ENCODE data around the gene ATP11C. TPM values are rescaled to one million over a fixed set of nuclear protein-coding genes. Genes with fewer than 3 reads are reported as not detected.

ATP11C gene
- total RNA-seq, 1 donor from 2014 or later = 26.2 TPM

GRCh38 chrX:139766545-139766983 lies 166.3 kb downstream of the ATP11C start:
- DNase-seq (ENCODE audit: low spot score) (no peak), ATAC-seq (no peak)
- intact Hi-C loops (cut with DNase I) = no loop called here

- ATAC-seq = peak; percentile 78
- intact Hi-C loops (cut with DNase I) = no loop called here
- DNase-seq (ENCODE audit: low spot score) = no peak
Measured at GRCh38 chrX:139762400-139763183, 170.3 kb downstream of the ATP11C start.

GRCh38 chrX:139759637-139760036 lies 173.2 kb downstream of the ATP11C start:
- DNase-seq (ENCODE audit: low spot score) (no peak), ATAC-seq (no peak)
- intact Hi-C loops (cut with DNase I) = no loop called here

- intact Hi-C loops (cut with DNase I) = no loop called here
- DNase-seq (ENCODE audit: low spot score) = no peak
- ATAC-seq = no peak
Measured at GRCh38 chrX:139758809-139759208, 174.0 kb downstream of the ATP11C start.

GRCh38 chrX:139758250-139758649 lies 174.6 kb downstream of the ATP11C start:
- ATAC-seq = no peak
- no peak for DNase-seq (ENCODE audit: low spot score)
- intact Hi-C loops (cut with DNase I) = no loop called here

- no peak for ATAC-seq
- intact Hi-C loops (cut with DNase I) = no loop called here
- DNase-seq (ENCODE audit: low spot score) = no peak
Measured at GRCh38 chrX:139751053-139751452, 181.8 kb downstream of the ATP11C start.

DNA sequence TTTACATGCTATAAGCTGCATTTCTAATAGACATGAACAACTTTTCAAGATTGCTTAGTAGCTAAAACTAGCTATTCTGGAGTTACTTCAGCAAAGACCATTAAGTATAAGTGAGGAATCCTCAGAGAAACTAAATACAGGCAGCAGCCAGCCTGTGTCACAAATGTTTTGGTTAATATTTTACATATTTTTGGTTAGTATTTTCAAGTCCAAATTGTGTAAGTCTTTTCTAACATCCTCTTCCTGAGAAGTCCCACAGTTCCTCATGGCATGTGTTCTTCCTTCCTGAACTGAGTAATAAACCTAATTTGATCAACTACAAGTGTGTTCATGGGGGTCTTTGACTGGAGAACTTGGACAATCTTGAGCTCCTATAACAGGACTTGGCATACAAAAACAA lies 182.5 kb downstream of the ATP11C start:
- intact Hi-C loops (cut with DNase I) = no loop called here
- DNase-seq (ENCODE audit: low spot score) (no peak), ATAC-seq (no peak)

GRCh38 chrX:139739138-139739537 lies 193.7 kb downstream of the ATP11C start:
- DNase-seq (ENCODE audit: low spot score) = no peak
- intact Hi-C loops (cut with DNase I) = no loop called here
- no peak for ATAC-seq

GRCh38 chrX:139738581-139738980 lies 194.3 kb downstream of the ATP11C start:
- DNase-seq (ENCODE audit: low spot score) (no peak), ATAC-seq (no peak)
- intact Hi-C loops (cut with DNase I) = no loop called here

GRCh38 chrX:139736151-139736550 lies 196.7 kb downstream of the ATP11C start:
- DNase-seq (ENCODE audit: low spot score) (no peak), ATAC-seq (no peak)
- intact Hi-C loops (cut with DNase I) = no loop called here

DNA sequence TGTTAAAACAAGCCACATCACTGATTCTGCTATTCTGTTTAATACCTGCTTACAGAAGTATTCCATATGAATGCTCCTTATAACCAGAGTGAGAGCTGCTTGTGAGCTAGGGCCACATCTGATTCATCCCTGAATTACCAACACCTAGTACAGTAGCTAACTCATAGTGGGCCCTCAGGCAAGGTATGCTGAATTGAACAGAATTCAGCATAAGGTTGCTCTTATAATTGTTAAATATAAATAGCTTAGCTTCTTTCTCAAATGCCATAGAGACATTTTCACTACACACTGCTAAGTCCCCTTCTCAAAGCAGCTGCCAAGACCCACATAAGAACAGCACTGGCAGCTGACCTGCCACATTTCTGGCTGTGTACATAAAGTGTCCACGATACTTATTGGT lies 197.9 kb downstream of the ATP11C start:
- ATAC-seq (no peak), DNase-seq (ENCODE audit: low spot score) (no peak)
- intact Hi-C loops (cut with DNase I) = no loop called here

DNA sequence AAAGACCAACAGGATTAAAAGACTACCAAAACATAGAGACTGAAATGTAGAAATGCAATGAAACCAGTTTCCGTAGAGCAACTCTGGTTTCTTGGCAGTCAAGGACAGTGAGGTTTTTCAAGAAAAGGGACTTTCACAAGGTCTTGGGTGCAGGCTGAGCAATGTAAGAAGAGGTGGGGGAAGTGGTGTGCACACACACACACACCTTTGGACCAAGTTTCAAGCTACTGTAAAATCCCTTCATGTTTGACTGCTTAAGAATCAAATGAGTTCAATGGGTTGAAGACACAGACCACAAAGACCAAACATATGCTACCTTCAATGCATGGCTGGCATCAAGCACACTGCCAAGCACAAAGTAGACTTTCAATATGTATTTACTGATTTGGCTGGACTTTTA lies 207.1 kb downstream of the ATP11C start:
- DNase-seq (ENCODE audit: low spot score) = no peak
- intact Hi-C loops (cut with DNase I) = no loop called here
- ATAC-seq = no peak

DNA sequence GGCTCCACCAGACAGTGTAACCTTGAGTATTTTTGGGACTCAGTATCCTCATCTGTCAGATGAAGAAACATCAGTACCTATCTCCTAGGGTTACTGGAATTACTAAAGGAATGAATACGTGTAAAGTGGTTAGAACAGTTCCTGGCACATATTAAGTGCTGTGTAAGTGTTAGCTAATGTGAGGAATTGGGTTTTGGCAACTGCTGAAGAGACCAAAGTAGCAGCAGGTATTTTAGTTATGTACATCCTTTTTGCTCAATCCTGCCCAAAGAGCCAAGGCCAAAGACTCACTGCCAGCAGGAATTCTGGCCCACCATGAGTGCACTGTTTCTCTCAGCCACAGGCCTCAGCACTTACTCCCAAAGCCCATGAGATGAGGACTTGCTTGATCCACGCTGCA lies 208.2 kb downstream of the ATP11C start:
- DNase-seq (ENCODE audit: low spot score) = no peak
- intact Hi-C loops (cut with DNase I) = no loop called here
- no peak for ATAC-seq

DNA sequence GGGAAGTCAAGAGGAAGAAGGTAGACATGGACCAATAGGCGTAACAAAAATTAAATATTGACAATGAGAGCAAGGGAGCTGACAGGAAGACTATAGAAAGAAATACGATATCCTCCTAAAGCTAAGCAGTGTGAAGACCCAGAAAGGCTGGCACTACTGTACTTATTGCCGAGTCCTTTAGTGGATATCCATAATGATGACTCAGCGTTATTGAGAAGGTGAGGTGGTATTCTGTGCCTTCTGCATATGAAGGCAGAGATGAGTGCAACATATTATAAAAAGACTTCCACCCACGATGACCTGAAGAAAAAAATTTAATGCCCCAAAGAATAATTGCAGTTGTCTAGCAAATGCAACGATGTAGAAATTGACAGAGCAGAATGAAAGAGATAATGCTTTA lies 211.9 kb downstream of the ATP11C start:
- ATAC-seq (no peak), DNase-seq (ENCODE audit: low spot score) (no peak)
- intact Hi-C loops (cut with DNase I) = no loop called here

GRCh38 chrX:139720136-139720535 lies 212.7 kb downstream of the ATP11C start:
- intact Hi-C loops (cut with DNase I) = no loop called here
- ATAC-seq (no peak), DNase-seq (ENCODE audit: low spot score) (no peak)

DNA sequence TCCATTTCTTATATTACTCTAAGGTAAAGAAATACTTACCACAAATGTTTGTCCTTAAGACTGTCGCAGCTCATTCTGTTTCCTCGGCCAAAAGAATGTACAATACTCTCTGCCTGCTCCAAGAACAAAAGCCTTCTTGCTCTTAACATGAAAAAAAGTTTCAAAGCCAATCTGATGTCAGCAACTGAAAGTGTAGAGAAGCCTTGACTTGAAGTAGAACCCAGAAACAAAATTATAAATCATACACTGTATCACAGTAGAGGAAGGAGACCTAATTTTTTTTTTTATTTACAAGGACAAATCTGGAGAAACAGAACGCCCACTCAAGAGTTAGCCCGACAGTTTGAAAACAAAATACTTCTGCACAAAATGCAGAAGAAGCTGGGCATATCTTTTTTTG lies 224.8 kb downstream of the ATP11C start, which contains the start of gene MCF2:
TSS of gene MCF2 (minus strand) at position 101 of the 400 bp plus-strand sequence. CDS start 56,423 bp downstream, outside the sequence.
- intact Hi-C loops (cut with DNase I) = no loop called here
- DNase-seq (ENCODE audit: low spot score) (no peak), ATAC-seq (no peak)

DNA sequence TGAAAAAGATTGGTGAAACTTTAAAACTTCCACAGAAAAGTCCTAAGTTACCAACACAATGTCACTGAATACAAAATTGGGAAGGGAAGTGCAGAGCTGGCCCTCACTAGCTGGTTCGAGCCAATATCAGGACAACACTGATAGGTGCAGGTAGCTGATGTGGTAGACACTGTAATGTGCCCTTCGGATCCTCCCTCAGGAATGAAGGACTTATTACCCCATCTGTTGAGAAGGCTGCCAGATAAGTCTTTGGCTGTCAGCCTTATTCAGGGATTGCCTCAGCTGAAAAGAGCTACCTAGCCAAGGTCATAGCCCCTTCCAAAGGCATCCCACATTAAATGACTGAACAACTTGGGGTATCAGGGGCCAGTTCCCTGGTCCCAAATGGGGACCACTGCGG lies 230.2 kb downstream of the ATP11C start:
- intact Hi-C loops (cut with DNase I) = no loop called here
- ATAC-seq = no peak
- no peak for DNase-seq (ENCODE audit: low spot score)

DNA sequence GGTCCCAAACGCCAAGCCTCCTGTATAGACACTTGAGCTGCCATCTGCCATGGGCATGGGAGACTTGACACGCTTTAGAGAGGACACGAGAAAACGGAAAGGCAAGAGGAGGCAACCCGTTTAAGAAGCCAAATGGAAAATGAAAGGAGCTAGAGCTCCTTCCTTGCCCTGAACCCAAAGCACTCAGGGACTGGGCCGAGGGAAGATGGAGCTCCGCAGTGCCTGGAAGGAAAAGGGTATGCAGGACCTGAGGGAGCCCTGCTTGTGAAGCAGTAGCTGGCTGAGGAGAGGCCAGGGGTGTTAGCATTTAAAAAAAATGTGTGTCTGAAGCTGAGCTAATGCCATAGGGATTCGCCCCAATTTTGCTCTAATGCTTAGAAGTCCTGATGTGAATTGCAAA lies 239.9 kb downstream of the ATP11C start:
- ATAC-seq (peak; percentile 10), DNase-seq (ENCODE audit: low spot score) (no peak)
- intact Hi-C loops (cut with DNase I) = no loop called here

DNA sequence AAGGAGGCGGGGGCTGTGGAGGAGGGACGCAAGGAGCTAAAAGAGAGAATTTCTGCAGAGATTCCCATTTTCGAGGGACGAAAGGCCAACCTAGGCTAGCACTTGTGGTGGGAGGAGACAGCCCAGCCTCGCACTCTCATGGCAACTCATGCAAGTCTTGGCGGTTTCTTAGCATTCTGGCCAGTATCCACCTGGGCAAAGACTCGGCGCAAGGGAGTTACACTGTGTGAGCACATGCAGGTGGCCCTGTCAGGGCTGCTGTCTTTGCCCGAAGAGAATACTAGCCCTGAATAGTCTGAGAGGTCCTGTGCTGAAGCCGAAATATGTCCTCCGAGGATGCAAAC lies 240.4 kb downstream of the ATP11C start:
- intact Hi-C loops (cut with DNase I) = no loop called here
- peak; percentile 26 for ATAC-seq
- no peak for DNase-seq (ENCODE audit: low spot score)

- DNase-seq (ENCODE audit: low spot score) = no peak
- intact Hi-C loops (cut with DNase I) = no loop called here
- ATAC-seq = no peak
Measured at GRCh38 chrX:139691843-139692505, 240.9 kb downstream of the ATP11C start.

GRCh38 chrX:139691493-139691842 lies 241.4 kb downstream of the ATP11C start:
- DNase-seq (ENCODE audit: low spot score) (no peak), ATAC-seq (no peak)
- intact Hi-C loops (cut with DNase I) = no loop called here

All from sciatic nerve (tissue), 2 donors.